ENCODE results near the gene GCAT.

The GCAT gene

DNA sequence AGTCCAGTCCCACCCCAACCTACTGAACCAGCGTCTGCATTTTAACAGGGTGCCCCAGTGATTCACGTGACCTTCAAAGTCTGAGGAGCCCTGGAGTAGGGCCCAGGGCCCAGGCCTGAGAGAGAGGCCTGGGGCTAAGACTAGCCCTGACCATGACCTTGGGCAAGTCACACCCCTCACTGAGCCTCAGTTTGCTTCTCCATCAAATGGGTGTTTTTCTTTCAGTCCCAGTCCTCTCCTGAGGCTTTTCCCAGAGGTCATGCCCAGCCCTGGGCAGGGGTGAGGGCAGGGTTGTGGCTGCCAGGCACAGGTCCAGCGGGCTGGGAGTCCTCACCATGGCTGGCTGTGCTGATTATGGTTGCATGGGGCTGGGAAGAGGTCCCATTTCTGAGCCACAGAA, 33.0 kb upstream of the GCAT start:
- no peak for TF ChIP-seq CTCF (IDR thresholded peaks at IDR 0.05; ENCODE audit: low read depth, low read length)
- no peak overlapping the region for H3K4me3 ChIP-seq (ENCODE audit: low read depth, low read length)

DNA sequence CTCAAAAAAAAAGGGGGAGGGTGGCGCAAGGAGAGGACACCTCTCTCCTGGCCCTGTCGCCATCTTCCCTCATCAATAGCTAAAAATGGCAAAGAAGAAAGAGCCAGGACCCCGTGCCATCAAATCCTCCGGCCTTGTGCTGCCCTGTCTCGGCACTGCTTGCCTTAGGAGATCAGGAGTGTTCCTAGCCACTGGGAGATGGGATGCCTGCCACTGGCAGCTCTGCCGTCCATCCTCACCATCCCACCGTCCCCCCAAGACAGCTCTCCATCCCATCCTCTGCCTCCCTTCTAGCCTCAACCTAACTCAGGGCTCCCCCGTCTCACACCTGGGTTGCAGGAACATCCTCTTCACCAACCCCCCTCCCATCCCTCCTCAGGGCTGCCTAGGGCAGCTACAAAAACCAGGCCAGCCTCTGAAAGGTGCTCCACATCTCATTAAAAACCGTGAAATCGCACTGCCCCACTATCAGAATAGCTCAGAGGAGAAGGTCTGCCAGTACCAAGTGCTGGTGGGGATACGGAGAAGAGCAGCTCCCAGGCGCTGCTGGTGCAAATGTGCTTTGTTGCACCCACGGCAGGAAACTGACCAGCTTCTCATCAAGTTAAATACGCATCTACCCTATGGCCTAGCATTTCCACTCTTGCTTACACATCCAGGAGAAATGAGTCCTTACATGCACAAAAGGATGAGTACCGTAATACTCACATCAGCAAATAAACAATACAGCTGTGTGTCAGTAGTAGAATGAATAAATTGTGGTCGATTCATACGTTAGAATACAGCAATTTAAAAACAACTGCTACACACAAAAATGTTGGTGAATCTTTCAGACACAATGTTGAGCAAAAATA, 31.7 kb upstream of the GCAT start:
- no peak overlapping the region for H3K4me3 ChIP-seq (ENCODE audit: low read depth, low read length)
- TF ChIP-seq CTCF (IDR thresholded peaks at IDR 0.05; ENCODE audit: low read depth, low read length): no peak

DNA sequence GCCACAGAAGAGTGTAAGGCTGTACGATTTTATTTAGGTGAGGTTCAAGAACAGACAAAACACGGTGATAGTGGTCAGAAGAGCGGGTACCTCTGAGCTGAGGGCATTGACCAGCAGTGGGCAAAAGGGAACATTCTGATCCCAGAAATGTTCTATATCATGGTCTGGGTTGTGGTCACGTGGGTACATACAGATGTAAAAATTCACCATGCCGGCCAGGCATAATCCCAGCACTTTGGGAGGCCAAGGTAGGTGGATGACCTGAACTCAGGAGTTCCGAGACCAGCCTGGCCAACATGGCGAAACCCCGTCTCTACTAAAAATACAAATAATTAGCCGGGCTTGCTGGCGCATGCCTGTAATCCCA, 31.1 kb upstream of the GCAT start:
- TF ChIP-seq CTCF (IDR thresholded peaks at IDR 0.05; ENCODE audit: low read depth, low read length): no peak
- no peak overlapping the region for H3K4me3 ChIP-seq (ENCODE audit: low read depth, low read length)

- no peak for TF ChIP-seq CTCF (IDR thresholded peaks at IDR 0.05; ENCODE audit: low read depth, low read length)
- H3K4me3 ChIP-seq (ENCODE audit: low read depth, low read length): no peak overlapping the region
Measured at GRCh38 chr22:37777122-37777687, 30.5 kb upstream of the GCAT start.

DNA sequence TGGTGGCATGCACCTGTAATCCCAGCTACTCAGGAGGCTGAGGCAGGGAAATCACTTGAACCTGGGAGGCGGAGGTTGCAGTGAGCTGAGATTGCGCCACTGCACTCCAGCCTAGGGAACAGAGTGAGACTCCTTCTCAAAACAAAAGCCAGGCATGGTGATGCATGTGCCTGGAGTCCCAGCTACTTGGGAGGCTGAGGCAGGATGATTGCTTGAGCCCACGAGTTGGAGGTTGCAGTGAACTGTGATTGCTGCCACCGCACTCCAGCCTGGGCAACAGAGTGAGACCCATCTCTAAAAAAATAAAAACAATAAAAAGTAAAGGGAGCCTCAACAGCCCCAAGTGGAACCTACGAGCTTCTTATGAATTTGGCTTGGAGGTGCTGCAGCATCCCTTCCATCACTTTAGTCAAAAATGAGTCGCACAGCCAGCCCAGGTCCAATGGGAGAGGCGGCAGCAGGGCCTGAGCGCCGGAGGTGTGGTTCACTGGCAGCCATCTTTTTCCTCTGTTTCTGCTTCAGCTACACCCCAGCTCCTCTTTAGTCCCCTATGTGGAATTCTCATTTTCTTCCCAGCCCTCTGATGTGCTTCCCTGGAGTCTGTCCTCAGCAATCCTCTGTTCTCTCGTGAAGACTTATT, 29.2 kb upstream of the GCAT start:
- no peak for TF ChIP-seq CTCF (IDR thresholded peaks at IDR 0.05; ENCODE audit: low read depth, low read length)
- no peak overlapping the region for H3K4me3 ChIP-seq (ENCODE audit: low read depth, low read length)

- H3K4me3 ChIP-seq (ENCODE audit: low read depth, low read length): no peak overlapping the region
- TF ChIP-seq CTCF (IDR thresholded peaks at IDR 0.05; ENCODE audit: low read depth, low read length): no peak
Measured at GRCh38 chr22:37781434-37782059, 26.2 kb upstream of the GCAT start.

Measured in WI38 (cell line).